ENCODE data around the gene MATCAP1. TPM values are rescaled to one million over a fixed set of nuclear protein-coding genes. Genes with fewer than 3 reads are reported as not detected.
A peak's percentile ranks its signal among the peaks of the same experiment; 100 is the strongest.

MATCAP1 gene
- total and polyA plus RNA-seq, 7 donors, result 4.2 to 9.7 (median 6.5) TPM

DNA sequence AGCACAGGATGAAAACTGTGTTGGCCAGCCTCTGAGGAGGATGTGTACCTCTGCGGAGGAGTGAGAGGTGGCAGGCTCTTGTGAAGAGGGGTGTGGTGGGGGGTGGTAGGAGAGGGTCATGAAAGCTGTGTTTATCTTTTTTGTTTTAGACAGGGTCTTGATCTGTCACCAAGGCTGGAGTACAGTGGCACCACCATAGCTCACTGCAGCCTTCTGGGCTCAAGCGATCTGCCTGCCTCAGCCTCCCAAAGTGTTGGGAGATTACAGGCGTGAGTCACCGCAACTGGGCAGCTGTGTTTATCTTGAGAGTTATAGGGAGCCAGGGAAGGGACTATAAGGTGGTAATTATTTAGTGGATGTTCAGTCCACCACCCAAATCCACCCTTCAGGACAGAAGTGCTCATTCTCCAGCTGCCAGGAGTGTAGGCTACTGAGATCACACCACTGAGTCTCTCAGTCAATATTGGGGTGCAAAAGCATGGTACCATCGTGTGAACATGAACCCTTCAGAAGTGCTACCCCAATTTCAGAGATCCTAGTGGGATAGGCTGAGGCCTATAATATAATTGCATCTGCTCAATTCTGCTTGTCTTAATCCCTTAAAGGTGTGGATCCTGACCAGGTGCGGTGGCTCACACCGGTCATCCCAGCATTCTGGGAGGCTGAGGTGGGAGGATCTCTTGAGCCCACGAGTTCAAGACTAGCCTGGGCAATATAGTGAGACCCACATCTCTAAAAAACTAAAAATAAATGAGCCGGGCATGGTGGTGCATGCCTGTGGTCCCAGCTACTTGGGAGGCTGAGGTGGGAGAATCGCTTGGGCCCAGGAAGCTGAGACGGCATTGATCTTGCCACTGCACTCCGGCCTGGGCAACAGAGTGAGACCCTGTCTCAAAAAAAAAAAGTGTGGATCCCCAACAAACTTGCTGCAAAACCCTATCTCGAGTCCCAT, 7.0 kb upstream of the MATCAP1 start:
- Histone ChIP-seq H3K4me3 (no peak overlapping the region), H3K27me3 (ENCODE audit: insufficient read depth in 3 of 3, low read length in 2 of 3) (no peaks in the 10 kb centered on the region), H3K4me1 (peaks cover 28% of the 10 kb centered on the region), H3K27ac (peak overlapping the region; percentile 87), H3K36me3 (ENCODE audit: insufficient read depth in 1 of 2, low read depth in 1 of 2) (peaks cover 10 to 22% of the 10 kb centered on the region in 2 donors), H3K9me3 (no peaks in the 10 kb centered on the region)
- TF ChIP-seq, protein P1, sequence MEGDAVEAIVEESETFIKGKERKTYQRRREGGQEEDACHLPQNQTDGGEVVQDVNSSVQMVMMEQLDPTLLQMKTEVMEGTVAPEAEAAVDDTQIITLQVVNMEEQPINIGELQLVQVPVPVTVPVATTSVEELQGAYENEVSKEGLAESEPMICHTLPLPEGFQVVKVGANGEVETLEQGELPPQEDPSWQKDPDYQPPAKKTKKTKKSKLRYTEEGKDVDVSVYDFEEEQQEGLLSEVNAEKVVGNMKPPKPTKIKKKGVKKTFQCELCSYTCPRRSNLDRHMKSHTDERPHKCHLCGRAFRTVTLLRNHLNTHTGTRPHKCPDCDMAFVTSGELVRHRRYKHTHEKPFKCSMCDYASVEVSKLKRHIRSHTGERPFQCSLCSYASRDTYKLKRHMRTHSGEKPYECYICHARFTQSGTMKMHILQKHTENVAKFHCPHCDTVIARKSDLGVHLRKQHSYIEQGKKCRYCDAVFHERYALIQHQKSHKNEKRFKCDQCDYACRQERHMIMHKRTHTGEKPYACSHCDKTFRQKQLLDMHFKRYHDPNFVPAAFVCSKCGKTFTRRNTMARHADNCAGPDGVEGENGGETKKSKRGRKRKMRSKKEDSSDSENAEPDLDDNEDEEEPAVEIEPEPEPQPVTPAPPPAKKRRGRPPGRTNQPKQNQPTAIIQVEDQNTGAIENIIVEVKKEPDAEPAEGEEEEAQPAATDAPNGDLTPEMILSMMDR (IDR thresholded peaks at IDR 0.05), result no peak
- intact Hi-C loops (cut with DNase I), result loop anchor here in 1 of 2 donors (5.0 kb wide), 1 partner anchor 37 kb away; the partner anchor contains the start of gene TMEM208
- 74 to 80% (median 79%) methylated on average over 13 of the region's 13 CpGs for WGBS, 3 donors
- DNase-seq (no peak), ATAC-seq (no peak)

DNA sequence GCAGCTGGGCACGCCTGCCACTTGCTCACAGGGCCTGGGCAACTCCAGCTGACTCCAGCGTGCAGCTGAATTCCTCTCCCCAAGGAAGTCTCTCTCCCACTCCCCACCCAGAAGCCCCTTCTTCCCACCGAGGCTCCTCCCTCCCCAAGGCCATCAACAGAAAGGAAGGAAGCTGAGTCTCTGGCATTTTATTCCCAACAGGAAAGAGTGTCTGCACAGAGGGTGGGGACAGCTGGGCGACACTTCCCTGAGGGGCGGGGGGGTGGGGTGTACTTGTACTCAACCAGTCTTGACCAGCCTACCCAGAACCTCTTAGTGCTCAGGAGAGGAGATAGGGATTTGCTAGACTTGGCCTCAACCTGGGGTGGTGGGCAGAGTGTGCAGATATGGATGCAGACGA, 6.3 kb upstream of the MATCAP1 start, which contains the start of gene EXOC3L1:
Gene EXOC3L1 (minus strand): TSS at position 96 of the 400 bp plus-strand sequence. CDS start 460 bp downstream, outside the sequence.
- WGBS, 3 donors, result 31 to 43% (median 41%) methylated on average over 6 of the region's 6 CpGs
- H3K36me3 ChIP-seq (ENCODE audit: insufficient read depth in 1 of 2, low read depth in 1 of 2), result peaks cover 4 to 15% of the 10 kb centered on the region in 2 donors
- no peak for ATAC-seq
- peak within 1 kb of the TSS; percentile 11 for H3K4me3 ChIP-seq
- TF ChIP-seq, protein P1 (IDR thresholded peaks at IDR 0.05), result no peak
- H3K27ac ChIP-seq, result no peak within 1 kb of the TSS
- peaks cover 34% of the 10 kb centered on the region for H3K4me1 ChIP-seq
- H3K9me3 ChIP-seq, result no peaks in the 10 kb centered on the region
- intact Hi-C loops (cut with DNase I), result loop anchor here in 1 of 2 donors (5.0 kb wide), 1 partner anchor 37 kb away; the partner anchor contains the start of gene TMEM208
- no peaks in the 10 kb centered on the region for H3K27me3 ChIP-seq (ENCODE audit: insufficient read depth in 3 of 3, low read length in 2 of 3)
- no peak for DNase-seq

DNA sequence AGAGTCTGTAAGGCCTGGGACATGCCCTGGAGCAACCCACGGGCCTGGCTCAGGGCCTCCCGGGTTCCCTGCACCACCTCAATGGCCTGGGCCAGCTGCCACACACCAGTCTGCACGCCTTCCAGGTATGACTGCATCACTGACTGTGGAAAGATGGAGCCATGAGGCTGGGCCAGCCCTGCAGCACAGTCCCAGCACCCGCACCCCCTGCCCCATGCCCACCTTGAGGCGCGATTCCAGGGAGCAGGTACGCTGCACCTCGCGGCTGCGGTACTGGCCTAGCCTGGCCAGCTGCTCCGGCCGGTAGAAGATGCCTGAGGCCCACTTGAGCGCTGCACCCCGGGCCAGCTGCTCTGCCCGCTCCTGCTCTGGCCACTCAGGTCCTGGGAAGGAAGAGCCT, 5.0 kb upstream of the MATCAP1 start:
- ATAC-seq, result no peak
- peak in 1 of 2 donors; percentile 51 for DNase-seq
- Histone ChIP-seq H3K9me3 (no peaks in the 10 kb centered on the region), H3K27me3 (ENCODE audit: insufficient read depth in 3 of 3, low read length in 2 of 3) (no peaks in the 10 kb centered on the region), H3K36me3 (ENCODE audit: insufficient read depth in 1 of 2, low read depth in 1 of 2) (peaks cover 0 to 3% of the 10 kb centered on the region in 2 donors), H3K4me3 (no peak overlapping the region), H3K4me1 (peaks cover 39% of the 10 kb centered on the region), H3K27ac (no peak overlapping the region)
- TF ChIP-seq, protein P1 (IDR thresholded peaks at IDR 0.05), result no peak
- intact Hi-C loops (cut with DNase I), result no loop called here
- 87 to 90% (median 88%) methylated on average over 15 of the region's 15 CpGs for WGBS, 3 donors

DNA sequence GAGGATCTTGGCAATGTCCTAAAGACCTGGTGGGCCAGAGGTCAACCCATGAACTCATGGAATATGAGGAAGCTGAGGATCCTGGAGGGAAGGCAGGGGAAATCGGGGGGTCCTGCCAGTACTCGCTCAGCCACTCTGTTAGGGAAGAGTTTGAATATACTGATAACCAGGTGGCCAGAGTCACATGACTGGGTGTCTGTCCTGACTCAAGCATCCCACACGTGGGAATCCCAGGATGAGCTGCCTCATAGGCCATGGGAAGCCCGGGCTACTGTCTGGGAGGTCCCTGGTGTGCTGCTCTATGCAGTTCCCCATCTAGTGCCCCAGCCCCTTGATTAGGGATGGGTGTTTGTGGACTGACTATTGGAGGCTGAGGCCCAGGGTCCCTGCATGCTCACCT, 4.6 kb upstream of the MATCAP1 start:
- Histone ChIP-seq H3K36me3 (ENCODE audit: insufficient read depth in 1 of 2, low read depth in 1 of 2) (no peaks in the 10 kb centered on the region), H3K9me3 (no peaks in the 10 kb centered on the region), H3K4me1 (peaks cover 35% of the 10 kb centered on the region), H3K4me3 (no peak overlapping the region), H3K27ac (no peak overlapping the region), H3K27me3 (ENCODE audit: insufficient read depth in 3 of 3, low read length in 2 of 3) (no peaks in the 10 kb centered on the region)
- 65 to 79% (median 77%) methylated on average over 4 of the region's 4 CpGs for WGBS, 3 donors
- ATAC-seq (no peak), DNase-seq (no peak)
- TF ChIP-seq, protein P1 (IDR thresholded peaks at IDR 0.05), result no peak
- intact Hi-C loops (cut with DNase I), result no loop called here
